Measurements from ENCODE around the gene RARA.

RARA gene

GRCh38 chr17:40399185-40399584 lies 90.2 kb downstream of the RARA start:
- Histone ChIP-seq H3K36me3 (peaks cover 65% of the 10 kb centered on the region), H3K4me1 (ENCODE audit: control insufficient read depth in 1 of 2, insufficient read depth in 1 of 2, low read depth in 1 of 2, low read length in 1 of 2) (no peaks in the 10 kb centered on the region), H3K4me3 (ENCODE audit: low read depth in 1 of 2, low read length in 1 of 2) (no peak overlapping the region), H3K27ac (no peak overlapping the region), H3K9me3 (no peaks in the 10 kb centered on the region), H3K27me3 (no peaks in the 10 kb centered on the region)
- TF ChIP-seq CTCF (IDR thresholded peaks at IDR 0.05): no peak

- no peaks in the 10 kb centered on the region for H3K9me3 ChIP-seq
- no peaks in the 10 kb centered on the region for H3K27me3 ChIP-seq
- peaks cover 59% of the 10 kb centered on the region for H3K36me3 ChIP-seq
- H3K27ac ChIP-seq: no peak overlapping the region
- H3K4me3 ChIP-seq (ENCODE audit: low read depth in 1 of 2, low read length in 1 of 2): no peak overlapping the region
- H3K4me1 ChIP-seq (ENCODE audit: control insufficient read depth in 1 of 2, insufficient read depth in 1 of 2, low read depth in 1 of 2, low read length in 1 of 2): no peaks in the 10 kb centered on the region
- no peak for TF ChIP-seq CTCF (IDR thresholded peaks at IDR 0.05)
Observed at GRCh38 chr17:40402668-40403067, 93.7 kb downstream of the RARA start.

GRCh38 chr17:40404003-40404402 lies 95.0 kb downstream of the RARA start:
- Histone ChIP-seq H3K4me1 (ENCODE audit: control insufficient read depth in 1 of 2, insufficient read depth in 1 of 2, low read depth in 1 of 2, low read length in 1 of 2) (no peaks in the 10 kb centered on the region), H3K36me3 (peaks cover 71% of the 10 kb centered on the region), H3K27ac (no peak overlapping the region), H3K27me3 (no peaks in the 10 kb centered on the region), H3K9me3 (no peaks in the 10 kb centered on the region), H3K4me3 (ENCODE audit: low read depth in 1 of 2, low read length in 1 of 2) (no peak overlapping the region)
- TF ChIP-seq CTCF (IDR thresholded peaks at IDR 0.05): no peak

Data from neutrophil (primary cell).